Midbrain (tissue), 1 donor: Measurements from ENCODE around the gene CCDC6.
"Not testable (repeated sequence)": the region's sequence is repeated elsewhere in the genome, so short reads cannot be mapped to it uniquely, and the experiment has no call there.

Experiments
- DNase-seq: peaks from one replicate; lab custom pipeline; 2025; lab: John Stamatoyannopoulos, UW

The CCDC6 gene

GRCh38 chr10:59905731-59906416, 482 bp downstream of the CCDC6 start:
- DNase-seq = no peak

DNA sequence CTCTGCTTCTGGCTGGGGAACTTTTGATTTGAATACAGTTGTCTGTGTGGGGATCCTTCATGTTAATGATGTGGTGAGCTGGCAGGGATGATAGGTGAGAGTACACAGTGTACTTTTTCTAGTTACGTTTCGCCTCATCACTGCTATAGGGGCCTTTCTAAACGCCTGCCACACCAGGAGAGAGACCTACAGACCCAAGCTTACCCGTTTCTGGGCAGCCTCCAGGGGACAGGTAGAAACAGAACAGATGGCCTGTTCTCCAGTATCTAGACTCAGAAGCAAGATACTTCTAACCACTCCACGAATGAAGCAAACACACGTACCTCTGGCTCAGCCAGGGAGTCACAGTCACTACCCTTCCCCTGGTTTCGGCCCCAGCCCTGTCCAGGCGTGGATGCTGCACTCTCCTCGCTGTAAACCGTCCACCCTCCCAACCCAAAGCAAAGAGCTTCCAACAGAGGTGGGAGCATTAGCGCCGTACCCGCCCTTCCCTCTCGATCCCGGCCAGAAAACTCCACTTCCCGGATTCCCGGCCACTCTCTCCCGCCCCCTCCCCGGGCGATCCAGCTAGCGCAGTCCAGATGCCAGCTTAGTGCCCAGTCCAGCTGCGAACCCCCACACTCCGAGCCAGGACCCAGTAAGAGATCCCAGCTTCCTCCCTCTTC, 1.2 kb downstream of the CCDC6 start:
- peak; percentile 27 for DNase-seq

- peak; percentile 25 for DNase-seq
These were observed 1.8 kb downstream of the CCDC6 start for GRCh38 chr10:59904426-59905065.

GRCh38 chr10:59903871-59904270, 2.5 kb downstream of the CCDC6 start:
- DNase-seq = no peak

DNA sequence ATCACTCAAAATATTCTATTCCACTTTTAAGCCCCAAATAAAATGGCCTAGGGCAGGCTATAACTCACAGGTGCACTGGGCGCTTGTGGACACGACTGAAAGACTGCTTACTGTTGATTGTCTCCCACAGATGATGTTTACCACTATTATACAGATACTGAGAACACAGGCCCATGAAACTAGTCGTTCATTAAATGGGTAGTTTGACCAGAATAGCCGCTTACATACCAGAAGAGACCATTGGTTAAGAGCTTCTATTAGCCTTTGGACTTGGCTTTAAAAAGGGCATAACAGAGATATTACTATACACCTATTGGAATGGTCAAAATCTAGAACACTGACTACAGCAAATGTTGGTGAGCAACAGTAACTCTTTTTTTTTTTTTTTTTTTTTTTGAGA, 4.3 kb downstream of the CCDC6 start:
- DNase-seq = no peak

DNA sequence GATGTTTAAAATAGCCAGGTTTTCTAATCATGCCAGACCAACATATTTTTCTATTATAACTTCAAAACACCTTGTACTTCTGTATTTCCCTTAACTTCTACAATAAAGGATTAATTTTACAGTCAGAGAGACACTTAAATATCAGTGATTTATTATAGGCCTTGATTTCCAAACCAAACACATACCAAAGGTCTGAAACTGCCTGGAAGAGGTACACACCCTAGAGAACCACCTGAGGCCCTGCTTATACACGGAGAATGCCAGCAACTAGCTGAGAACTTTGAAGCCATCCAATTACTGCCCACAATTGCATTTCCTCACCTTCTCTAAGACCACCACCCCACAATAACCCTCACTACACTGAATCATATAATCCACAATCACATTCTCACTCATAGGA, 4.9 kb downstream of the CCDC6 start:
- no peak for DNase-seq

DNA sequence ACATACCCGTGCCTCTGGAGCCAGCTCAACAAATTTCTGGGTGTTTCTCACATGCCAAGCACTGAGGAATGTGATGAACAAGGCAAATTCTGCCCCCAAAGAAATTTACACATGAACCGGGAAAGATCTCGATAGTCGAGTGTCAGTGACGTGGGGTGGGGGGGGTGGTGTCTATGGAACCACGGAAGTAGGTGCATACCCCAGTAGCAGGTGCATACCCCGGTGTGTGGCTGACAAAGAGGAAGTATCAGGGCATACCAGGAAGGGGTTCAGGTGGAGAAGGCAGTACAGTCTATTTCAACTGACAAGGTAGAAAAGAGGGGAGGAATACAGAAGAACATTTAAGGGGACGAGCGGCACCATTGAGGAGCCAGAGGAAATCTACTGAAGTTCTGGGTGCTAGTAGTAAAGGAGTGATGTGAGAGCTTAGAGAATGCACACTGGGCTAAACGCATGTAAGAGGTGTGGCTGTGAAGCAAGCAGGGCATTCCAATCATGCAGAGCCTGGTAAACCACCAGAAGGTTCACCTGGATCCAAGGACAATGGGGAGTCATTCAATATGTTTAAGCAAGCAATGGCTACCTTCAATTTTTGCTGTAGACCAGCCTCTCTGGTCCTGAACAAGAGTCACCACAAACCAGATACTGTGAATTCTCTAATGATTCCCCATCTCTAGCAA, 6.2 kb downstream of the CCDC6 start:
- no peak for DNase-seq

DNA sequence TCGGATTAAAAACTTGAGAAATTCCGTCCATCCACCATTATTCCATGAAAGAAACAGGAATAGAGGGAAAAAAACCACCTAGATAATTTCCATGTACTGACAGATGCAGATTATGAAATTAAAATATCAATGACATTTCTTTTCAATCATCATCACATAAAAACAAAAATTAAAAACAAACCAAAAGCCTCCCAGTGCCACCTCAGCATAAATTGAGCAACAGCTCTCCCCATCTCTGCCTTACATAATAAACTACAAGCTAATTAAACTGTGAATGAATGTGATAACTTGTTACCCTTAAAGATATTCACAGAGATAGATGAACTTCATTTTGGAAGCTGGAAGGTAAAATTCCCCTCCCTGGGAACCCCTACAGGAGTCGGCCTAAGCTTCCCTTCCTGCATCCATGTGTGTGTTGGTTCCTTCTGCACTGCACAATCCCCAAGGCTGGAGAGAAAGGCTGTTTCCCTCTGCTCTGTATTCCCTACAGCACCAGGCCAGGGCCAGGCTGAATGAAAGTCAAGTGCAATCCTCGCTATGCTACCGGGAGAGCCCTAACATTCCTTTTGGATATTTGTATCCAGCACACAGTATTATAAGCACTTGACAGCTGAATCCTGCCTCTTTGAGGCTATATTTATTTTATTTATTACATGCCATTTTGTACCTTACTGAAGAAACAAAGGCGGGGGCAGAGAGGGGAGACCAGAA, 8.1 kb downstream of the CCDC6 start:
- no peak for DNase-seq

DNA sequence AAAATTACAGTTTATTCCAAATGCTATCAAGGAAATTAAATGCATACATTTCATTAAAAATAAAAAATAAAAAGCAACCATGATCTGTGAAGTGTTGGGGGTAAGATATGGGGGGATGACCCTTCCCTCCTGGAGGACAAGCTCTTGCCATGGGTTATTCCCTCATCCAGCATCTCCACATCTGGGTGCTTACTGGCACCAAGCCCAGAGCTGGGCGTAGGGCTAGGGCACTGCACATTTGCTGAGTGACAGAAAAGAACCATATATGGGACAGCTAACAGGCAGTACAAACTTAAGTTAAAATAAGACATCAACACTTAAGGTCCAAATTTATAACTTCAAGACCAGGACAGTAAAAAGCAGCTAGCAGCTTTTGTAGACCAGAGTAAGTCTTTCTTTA, 10.2 kb downstream of the CCDC6 start:
- no peak for DNase-seq

GRCh38 chr10:59895629-59896116, 10.7 kb downstream of the CCDC6 start:
- no peak for DNase-seq

GRCh38 chr10:59894114-59894513, 12.2 kb downstream of the CCDC6 start:
- DNase-seq = peak; percentile 52

GRCh38 chr10:59892697-59893096, 13.7 kb downstream of the CCDC6 start:
- no peak for DNase-seq

DNA sequence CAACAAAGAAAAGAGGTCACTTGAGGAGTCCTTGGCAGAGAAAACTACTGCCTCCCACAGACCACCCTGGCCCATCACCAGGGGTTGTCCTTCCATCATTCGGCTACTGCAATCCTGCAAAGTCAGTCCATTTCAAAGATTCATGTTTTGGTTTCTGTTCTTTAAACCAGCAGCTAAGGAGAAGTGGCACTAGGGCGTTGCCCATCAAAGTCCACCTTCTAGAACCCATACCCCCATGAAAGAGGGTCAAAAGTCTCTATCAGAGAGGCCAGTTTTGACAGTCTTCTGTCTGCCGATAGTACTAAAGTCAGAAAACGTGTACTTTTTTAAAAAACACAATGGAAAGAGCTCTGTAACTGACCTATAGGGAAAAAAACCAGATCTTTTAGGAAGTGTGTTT, 14.4 kb downstream of the CCDC6 start:
- no peak for DNase-seq

GRCh38 chr10:59891349-59891748, 15.0 kb downstream of the CCDC6 start:
- DNase-seq = no peak

GRCh38 chr10:59888781-59889435, 17.4 kb downstream of the CCDC6 start:
- no peak for DNase-seq

DNA sequence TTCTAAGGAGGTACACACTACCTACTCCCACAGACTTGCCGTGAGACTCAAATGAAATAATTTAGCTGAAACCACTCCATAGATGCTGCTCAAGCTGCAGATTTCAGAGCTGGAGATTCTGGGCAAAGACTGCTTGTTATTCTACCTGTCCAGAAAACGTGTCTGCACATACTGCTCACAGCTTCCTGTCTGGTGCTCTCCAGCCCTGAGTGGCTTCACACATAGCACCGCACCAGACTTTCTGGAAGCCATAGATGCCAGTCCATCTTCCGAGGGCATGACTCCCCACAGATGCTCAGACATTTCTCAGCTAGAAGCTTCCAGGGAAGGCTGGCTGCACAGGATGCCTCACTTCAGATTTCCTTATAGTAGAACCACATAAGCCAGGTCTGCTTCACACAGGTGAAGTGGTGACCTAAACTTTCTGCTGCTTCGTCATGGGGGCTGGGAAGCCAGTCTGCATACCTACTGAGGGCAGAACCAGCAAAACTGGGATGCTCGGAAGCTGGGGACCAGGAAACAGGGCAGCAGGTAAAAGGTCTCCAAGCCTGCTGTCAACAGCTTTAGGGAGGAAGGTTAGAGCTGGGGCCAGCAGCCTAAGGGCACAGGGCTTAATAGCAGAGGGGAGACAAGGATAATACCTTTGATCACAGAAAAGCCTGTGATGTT, 18.2 kb downstream of the CCDC6 start:
- no peak for DNase-seq

DNA sequence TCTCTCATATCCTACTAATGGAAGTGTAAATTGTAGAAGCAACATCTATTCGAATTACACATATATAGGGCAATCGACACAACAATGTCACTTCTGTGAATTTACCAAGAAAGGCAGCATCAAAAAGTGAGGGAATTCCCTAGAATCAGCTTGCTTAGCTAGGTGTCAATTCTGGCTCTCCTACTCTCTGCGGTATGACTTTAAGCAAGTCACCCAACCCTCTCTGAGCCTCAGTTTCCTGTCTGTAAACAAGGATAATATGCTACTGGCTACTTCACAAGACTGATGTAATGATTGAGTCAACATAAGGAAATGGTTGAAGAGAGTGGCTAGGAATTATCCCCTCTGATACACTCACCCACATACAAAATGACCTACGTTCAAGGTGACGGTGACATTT, 19.4 kb downstream of the CCDC6 start:
- no peak for DNase-seq

DNA sequence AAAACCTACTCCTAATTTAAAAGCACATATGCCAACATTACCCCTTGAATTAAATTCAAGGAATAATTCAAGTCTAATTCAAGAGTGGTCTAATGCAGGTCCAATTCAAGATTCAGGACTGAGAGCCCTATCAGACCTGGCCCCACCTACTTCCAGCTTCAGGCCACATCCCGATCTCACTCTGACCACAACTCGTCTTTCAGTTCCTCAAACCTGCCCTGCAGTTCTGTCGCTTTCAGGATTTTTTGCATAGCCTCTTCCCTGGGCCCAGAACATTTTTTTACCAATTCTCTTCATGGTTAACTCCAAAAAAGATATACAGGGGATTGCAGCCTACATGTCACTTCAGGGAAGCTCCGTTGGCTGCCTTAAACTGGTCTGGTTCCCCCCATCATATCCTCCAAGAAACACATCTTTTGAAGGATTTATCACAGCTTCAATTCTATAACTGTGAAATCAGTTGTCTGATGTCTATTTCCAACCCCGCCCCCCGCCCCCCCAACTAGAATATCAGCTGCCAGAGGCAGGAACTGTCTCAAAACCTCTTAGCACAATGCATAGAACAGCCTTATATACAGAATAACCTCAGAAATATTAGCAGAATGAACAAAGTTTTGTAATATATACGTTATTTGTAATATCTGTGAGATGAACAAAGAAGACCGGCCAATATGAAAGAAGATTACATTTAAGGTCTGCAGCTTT, 20.8 kb downstream of the CCDC6 start:
- DNase-seq = peak; percentile 38

GRCh38 chr10:59884893-59885292, 21.5 kb downstream of the CCDC6 start:
- DNase-seq = not testable (repeated sequence)

GRCh38 chr10:59881640-59882039, 24.7 kb downstream of the CCDC6 start:
- no peak for DNase-seq
